Activated T-cell treated with anti-CD3 and anti-CD28 coated beads for 1 hour (primary cell): Measurements from ENCODE around the gene CMTM7.
"Not testable (repeated sequence)": the region's sequence is repeated elsewhere in the genome, so short reads cannot be mapped to it uniquely, and the experiment has no call there.

Experiments
- DNase-seq: peaks from one replicate; pipeline ENCODE4 v3.0.0-alpha.2; 2020; ENCODE audit warnings: low read depth

CMTM7 gene

GRCh38 chr3:32383136-32383711, 8.4 kb upstream of the CMTM7 start:
- DNase-seq, result no peak

DNA sequence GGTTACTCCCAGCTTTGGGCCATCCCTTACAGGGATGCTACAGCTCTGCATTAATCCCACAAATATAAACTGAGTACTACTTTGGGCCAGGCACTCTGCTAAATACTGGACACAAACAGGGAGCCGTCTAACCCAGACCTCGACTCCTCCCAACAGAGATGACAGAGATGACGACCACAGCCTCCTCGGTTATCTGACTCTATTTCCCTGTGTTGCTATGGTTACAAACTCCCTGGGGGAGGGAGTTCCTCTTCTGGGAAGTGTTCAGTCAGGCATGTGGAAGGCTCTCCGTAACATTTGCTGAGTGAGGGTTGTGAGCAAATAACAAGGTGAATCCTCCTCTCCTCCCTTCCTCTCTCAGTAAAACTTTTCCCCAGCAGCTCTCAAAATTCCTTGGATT, 6.7 kb upstream of the CMTM7 start:
- no peak for DNase-seq

- no peak for DNase-seq
Observed at GRCh38 chr3:32387512-32387911, 4.1 kb upstream of the CMTM7 start.

DNA sequence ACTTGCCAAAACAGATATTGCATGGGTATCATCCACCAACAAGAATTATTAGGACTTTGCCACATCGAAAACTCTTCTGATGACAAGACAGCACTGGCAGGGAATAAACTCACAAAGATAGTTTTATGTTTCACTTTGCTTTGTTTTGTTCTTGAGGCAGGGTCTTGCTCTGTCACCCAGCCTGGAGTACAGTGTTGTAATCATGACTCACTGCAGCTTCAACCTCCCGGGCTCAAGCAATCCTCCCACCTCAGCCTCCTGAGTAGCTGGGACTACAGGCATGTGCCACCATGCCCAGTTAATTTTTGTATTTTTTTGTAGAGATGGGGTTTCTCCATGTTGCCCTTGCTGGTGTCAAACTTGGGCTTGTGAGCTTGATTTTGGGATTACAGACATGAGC, 2.1 kb upstream of the CMTM7 start:
- not testable (repeated sequence) for DNase-seq

GRCh38 chr3:32392536-32393302, 1.1 kb downstream of the CMTM7 start:
- no peak for DNase-seq

DNA sequence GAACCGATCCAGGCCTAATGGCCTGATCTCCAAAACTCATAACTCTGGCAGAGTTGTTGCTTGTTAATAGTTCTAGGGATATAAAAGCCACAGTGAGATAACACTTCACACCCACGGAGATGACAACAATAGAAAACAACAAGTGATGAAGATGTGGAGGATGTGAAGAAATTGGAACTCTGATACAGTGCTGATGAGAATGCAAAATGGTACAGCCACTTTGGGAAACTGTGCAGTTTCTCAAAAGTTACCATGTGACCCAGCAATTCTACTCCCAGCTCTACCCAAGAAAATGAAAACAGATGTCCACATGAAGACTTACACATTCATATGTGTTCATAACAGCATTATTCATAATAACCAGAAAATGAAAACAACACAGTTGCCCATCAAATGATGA, 3.8 kb downstream of the CMTM7 start:
- DNase-seq, result no peak

- no peak for DNase-seq
Observed at GRCh38 chr3:32397941-32398340, 6.3 kb downstream of the CMTM7 start.

DNA sequence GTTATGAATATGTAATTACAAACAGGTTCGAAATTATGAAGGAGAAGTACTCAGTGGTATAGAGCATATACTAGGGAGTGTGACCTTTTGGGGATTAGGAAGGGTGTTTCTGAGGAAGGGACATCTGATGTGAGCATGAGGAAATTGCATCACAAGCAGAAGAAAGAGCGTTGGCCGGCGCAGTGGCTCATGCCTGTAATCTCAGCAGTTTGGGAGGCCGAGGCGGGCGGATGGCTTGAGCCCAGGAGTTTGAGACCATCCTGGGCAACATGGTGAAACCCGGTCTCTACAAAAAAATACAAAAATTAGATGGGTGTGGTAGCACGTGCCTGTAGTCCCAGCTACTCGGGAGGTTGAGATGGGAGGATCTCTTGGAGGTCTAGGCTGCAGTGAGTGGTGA, 6.9 kb downstream of the CMTM7 start:
- no peak for DNase-seq

DNA sequence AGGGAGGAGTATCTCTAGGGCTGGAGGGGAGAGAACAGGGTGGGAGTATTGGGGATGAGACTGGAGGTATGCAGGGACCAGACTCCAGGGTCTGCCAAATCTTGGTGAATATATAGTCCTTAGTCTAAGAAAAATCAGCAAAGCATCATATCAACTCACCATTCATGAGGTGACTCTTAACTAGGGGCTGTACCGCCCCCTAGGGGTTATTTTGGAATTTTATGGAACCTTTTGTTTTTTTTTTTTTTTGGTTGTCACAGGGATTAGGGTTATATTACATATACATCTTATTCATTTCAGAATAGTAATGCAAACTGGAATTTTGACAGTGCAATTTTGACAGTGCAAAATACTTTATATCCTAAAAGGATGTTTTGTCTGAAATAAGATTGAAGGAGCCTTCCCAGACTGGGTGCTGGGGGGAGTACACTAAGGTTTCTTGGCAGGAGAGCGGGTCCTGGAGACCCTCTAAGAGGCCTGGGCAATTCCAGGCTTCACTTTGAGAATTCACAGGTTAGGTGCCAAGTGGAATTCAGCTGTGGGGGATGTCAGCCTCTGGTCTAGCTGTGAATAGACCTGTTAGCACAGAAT, 7.5 kb downstream of the CMTM7 start:
- no peak for DNase-seq

DNA sequence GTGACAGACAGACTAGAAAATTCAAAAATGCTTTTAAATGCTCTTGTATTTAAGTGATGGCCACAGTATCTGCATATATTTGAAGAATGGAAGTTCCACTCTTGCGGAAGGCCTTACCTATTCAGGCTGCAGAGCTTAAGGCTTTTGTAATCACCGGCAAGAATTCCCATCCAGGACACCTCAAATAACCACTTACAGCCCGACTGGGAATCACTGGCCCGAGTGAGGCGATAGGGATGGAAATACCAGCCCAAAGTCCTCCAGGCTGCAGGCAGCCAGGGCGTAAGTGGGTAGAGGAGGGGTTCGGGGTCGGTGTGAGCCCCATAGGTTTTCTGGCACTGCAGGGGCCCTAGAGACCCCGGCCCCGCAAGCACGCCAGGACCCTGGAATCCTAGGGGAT, 9.5 kb downstream of the CMTM7 start:
- DNase-seq, result no peak

DNA sequence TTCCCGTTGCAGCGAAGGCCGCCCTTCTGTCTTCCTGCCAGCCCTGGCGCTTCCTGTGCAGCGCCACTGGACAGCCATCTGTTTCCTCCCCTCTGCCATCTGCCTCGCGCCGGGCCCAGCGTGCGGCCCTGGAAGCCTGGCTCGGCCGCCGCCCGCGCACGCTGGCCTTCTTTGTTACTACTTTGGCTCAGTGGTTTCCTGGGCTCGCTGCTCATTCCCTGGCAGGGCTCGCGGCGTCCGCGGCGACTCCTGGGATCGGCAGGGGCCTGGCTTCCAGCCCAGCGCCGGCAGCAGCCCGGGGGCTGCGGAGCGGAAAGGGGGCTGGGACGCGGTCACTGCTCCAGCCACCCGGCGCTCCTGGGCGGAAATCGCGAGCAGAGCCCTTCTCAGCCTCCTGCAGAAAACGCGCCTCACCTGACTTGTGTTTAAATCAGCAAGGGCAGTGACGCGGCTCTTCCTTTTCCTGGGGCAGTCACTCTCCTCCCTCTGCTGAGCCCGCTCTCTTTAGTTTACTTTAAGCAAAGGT, 10.0 kb downstream of the CMTM7 start:
- peak; percentile 44 for DNase-seq

DNA sequence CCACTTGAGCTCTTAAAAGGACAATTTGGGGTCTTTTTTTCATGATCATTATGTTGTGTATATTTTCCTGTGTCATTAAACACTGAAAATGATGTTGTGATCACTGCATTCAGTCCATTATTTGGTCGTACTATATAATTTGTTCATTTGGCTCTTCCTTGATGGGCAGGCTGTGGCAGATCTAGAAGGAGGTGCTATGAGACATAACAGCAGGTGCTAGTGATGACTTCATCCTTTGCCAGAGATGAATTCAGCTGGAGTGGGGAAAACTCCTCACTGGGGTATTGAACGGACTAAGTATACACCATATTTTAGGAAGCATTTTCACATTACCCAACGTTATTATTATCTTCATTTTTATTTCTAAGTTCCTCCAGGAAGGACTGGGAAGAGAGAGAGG, 12.0 kb downstream of the CMTM7 start:
- DNase-seq, result no peak

GRCh38 chr3:32404714-32405113, 13.1 kb downstream of the CMTM7 start:
- no peak for DNase-seq

DNA sequence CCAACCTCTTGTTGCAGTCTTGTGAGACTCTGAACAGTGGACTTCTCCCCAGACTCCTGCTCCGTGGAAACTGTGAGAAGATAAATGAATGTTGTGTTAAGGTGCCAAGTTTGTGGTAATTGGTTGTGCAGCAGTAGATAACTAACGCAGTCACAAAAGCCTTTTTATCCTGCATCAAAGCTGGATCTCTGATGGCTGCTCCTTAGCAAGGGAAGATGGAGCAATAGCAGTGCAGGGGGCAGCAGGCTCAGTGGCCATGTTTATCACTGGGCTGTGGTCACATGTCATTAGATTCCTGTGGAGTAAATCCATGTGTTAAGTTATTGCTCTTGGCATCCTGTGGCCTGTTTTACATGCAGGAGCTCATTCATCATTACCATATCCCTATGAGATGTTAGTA, 13.5 kb downstream of the CMTM7 start:
- DNase-seq, result no peak

DNA sequence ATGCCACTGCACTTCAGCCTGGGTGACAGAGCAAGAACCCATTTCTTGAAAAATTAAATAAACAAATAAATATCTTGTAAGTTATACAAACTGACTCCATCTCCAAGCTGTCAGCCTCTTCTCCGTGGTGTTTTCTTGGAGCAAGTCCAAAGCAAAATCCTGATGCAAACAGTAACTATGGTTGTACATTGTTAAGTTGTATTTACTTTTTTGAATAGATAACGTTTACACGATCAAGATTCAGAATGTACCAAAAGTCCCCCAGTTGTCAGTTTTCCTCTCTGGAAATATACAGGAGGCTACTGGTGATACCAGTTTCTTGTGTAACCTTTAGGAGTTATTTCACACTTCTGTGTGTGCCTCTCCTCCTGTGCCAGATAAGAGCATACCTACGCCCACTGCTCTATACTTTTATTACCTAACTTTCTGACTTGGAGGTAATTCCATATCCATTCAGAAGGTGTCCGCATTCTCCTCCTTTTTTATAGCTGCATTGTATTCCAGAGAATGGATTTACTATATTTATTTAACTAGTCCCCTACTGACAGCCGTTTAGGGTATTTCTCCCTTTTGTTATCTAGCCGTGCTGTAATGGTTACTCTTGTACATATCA, 14.2 kb downstream of the CMTM7 start:
- DNase-seq, result no peak

DNA sequence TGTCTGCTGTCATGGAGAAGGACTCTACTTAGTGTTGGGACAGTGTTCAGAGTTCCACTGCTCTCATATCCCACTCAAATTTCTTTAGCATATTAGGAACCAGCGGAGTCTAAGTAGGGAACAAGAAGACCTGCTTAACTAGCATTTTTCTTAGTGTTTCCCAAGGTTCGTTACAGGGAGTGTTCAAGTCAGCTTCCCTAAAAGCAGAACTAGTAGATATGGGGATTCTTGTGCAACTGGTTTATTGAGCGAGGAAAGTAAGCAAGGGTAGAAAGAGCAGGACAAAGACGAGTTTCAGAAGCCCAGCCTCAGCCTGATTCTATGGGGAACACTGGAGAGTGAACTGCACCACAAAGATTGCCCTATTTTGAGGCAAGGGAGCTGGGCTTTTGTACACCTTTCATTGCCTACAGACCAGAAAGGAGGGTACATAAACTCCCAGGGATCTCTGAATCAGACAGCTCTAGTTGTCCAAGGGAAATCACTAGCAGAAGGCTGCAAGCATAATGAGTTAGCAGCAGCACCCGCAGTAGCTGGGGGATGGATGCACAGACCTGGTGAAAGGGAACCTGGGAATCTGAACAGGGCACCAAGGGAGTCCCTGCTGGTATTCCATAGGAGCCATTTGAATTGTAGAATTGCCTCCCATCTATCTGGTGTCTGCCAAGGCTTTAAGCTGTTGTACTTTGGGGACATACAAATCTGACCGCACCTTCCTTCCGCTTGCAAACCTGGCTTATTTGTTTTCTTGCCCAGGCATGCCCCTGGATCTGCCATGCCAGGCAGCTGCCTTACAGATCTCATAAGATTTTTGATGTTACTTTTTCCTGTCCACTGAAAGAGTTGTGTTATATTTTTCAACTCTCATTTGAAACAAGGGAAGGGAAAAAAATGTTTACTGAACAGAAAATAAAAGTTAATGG, 15.1 kb downstream of the CMTM7 start:
- no peak for DNase-seq

DNA sequence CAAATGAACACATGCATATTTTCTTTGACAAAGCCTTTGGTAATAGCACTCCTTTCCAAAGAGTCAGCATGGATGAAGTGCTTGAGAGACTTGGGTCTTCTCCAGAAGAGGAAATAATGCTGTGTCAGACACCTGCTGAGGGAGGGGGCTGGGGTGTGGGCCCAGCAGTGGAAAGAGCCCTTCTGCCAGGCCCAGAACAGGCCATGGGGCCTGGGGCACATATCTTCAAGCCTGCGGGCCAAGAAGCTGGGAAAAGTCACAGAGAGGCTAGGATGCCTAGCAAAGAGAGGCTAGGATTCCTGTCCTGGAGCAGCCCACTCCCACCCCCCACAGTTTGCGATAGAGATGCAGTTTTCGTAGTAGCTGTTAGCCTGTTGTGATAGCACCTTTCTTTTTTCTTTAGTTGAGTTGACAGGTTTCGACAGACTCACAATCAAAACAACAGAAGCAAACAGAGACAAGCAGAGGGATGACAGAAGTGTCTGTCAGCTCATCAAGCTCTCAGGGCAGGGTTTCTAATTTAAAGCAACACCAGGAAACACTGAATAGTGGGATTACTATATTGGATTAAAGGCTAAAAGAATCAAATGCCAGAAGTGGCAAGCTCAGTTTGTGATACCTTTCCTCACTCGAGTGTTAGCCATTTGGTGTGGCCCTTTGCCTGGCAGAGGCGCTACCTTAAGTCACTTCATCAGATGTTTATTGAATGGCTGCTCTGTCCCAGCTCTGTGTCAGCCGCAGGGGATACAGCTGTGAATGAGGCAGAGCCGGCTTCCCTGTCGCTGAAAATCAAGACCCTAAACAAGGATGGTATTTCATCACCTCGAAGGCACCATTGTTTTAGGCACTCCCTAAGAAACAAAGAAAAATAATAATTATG, 19.0 kb downstream of the CMTM7 start:
- DNase-seq, result no peak

DNA sequence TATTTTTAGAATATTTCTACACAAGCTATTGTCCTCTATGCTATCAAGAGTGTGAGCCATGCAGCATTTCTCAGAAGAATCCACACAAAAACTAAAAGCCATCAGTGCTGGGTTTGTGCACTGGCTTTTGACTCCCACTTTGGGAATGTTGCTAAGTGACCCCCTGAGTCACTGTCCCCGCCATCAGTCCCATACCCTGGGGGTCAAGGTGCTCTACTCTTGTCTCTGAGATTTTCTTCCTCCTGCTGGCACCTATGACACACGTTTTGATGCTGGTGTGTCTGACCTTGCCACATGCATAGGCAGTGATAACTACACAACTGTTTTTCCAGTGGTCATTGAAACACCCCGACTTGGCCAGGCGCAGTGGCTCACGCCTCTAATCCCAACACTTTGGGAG, 19.8 kb downstream of the CMTM7 start:
- DNase-seq, result no peak

- DNase-seq, result no peak
Observed at GRCh38 chr3:32412887-32413286, 21.2 kb downstream of the CMTM7 start.

DNA sequence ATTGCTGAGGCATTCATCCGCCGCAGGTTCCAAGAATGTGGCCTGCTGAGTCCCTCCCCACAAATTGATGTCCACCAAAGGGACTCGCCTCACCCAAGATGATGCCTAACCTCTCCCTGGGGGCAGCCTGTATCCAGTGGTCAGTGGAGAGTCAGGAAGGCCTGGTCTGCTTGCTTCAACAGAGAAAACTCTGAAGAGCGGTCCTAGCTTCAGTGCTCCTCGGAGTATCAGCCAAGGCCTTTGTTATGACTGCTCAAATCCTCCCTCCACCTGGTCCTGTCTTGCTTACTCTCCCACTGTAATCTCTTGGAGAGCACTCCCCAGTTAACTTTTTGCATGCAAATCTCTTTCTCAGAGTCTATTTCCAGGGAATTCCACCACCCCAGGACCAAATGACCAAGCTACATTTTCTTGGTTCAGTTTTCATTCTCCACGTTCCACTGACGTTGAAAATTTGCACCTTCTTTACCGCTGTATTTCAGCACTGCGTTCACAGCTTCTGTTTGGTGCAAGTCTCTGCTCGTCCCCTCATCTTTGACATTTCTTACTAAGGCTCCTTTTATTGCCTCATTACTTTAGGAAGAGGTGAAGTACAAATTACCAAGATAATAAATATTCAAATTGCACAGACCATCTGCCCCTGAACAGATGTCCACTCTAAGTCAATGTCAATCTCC, 22.3 kb downstream of the CMTM7 start:
- no peak for DNase-seq
